T-cell (primary cell): Measurements from ENCODE around the gene ZNF423. TPM values are rescaled to one million over a fixed set of nuclear protein-coding genes. Genes with fewer than 3 reads are reported as not detected.

ENCODE experiments used
- ATAC-seq, 4 experiments: fragments of 200-7000 bp in 3 of 4; fragments of 150-1000 bp in 1 of 4; cut with Tn5 transposase; replicated peaks in 1 of 4; 1 replicate in 3 of 4; 2 replicates in 1 of 4; pipeline ENCODE4 v1.10.0; 2021; ENCODE audit warnings: moderate library complexity in 3 of 4, mild to moderate bottlenecking in 2 of 4, moderate number of reproducible peaks in 1 of 4
- CTCF ChIA-PET, 2 donors: fragments of 300-600 bp; sonication (Branson Sonifier 250); formaldehyde crosslinking; loops; one replicate each; lab custom pipeline; 2022; ENCODE audit warnings: antibody characterized with exemption in 2 of 2; lab: Charles Lee
- POLR2A ChIA-PET, 2 donors: fragments of 300-600 bp; sonication (Branson Sonifier 250); formaldehyde crosslinking; loops; one replicate each; lab custom pipeline; 2022; ENCODE audit warnings: antibody characterized with exemption in 2 of 2; lab: Charles Lee
- DNase-seq, 35 experiments: peaks; one replicate each; pipeline versions ENCODE4 v3.0.0 to v3.0.0-alpha.2; 2013 to 2023
- H3K27ac ChIP-seq: one replicate; pipeline ENCODE4 v1.5.1; 2013; ENCODE audit warnings: low read length
- H3K27me3 ChIP-seq, 2 experiments: replicated peaks in 1 of 2; 1 replicate in 1 of 2; 2 replicates in 1 of 2; pipeline versions ENCODE4 v1.6.1 to v1.7.0; 2013; ENCODE audit warnings: low read length in 1 of 2, mixed read lengths in 1 of 2; ENCODE audit not compliant: control insufficient read depth in 2 of 2, insufficient read depth in 2 of 2; ENCODE audit errors: extremely low read depth in 1 of 2
- H3K36me3 ChIP-seq, 2 donors: 1 replicate in 1 of 2; 2 replicates in 1 of 2; pipeline versions ENCODE4 v1.6.1 to v1.7.0; 2013; ENCODE audit warnings: low read length in 1 of 2; ENCODE audit not compliant: control insufficient read depth in 2 of 2, insufficient read depth in 1 of 2; ENCODE audit errors: extremely low read depth in 1 of 2
- H3K4me1 ChIP-seq, 2 experiments: 1 replicate in 1 of 2; 2 replicates in 1 of 2; pipeline versions ENCODE4 v1.6.1 to v1.7.0; 2013; ENCODE audit warnings: low read length in 2 of 2, mixed read lengths in 1 of 2; ENCODE audit not compliant: insufficient read depth in 2 of 2, control insufficient read depth in 1 of 2; ENCODE audit errors: extremely low read depth in 1 of 2
- H3K4me3 ChIP-seq, 2 donors: 1 replicate in 1 of 2; 2 replicates in 1 of 2; pipeline versions ENCODE4 v1.5.1 to v1.7.0; 2013; ENCODE audit warnings: mild to moderate bottlenecking in 2 of 2, low read length in 1 of 2, moderate library complexity in 1 of 2; ENCODE audit not compliant: control insufficient read depth in 1 of 2; ENCODE audit errors: extremely low read depth in 1 of 2
- H3K9me3 ChIP-seq: 2 replicates; pipeline ENCODE4 v1.7.0; 2013
- H3K27ac Mint-ChIP-seq, 2 donors: one replicate each; pipeline ENCODE4 v1.8.0; 2020 to 2021; ENCODE audit warnings: mild to moderate bottlenecking in 2 of 2, mixed read lengths in 2 of 2
- H3K27me3 Mint-ChIP-seq, 2 donors: one replicate each; pipeline ENCODE4 v1.8.0; 2021 to 2022; ENCODE audit warnings: mixed read lengths in 2 of 2
- H3K36me3 Mint-ChIP-seq: one replicate; pipeline ENCODE4 v1.8.0; 2021; ENCODE audit warnings: mixed read lengths
- H3K4me1 Mint-ChIP-seq, 3 donors: one replicate each; pipeline ENCODE4 v1.8.0; 2020 to 2022; ENCODE audit warnings: mixed read lengths in 3 of 3, mild to moderate bottlenecking in 1 of 3
- H3K4me3 Mint-ChIP-seq, 3 donors: one replicate each; pipeline ENCODE4 v1.8.0; 2020 to 2022; ENCODE audit warnings: mild to moderate bottlenecking in 3 of 3, mixed read lengths in 3 of 3, moderate library complexity in 3 of 3
- H3K9me3 Mint-ChIP-seq, 3 donors: one replicate each; pipeline ENCODE4 v1.8.0; 2020 to 2022; ENCODE audit warnings: mixed read lengths in 3 of 3
- WGBS: methylation state at CpG from one replicate; pipeline ENCODE4 v1.1.5; 2013; ENCODE audit warnings: missing lambda C conversion rate; ENCODE audit not compliant: insufficient coverage; 5-methylcytosine and 5-hydroxymethylcytosine counted together
- total RNA-seq, 35 experiments: library from RNA in 6 of 35; stranded (reverse) in 6 of 35; fragments of 120-200 nt in 1 of 35; gene quantifications; one replicate each; pipeline versions ENCODE4 v1.2.1 to v1.2.4 and lab custom pipeline; 2013 to 2026

Gene ZNF423
- total RNA-seq, 5 donors from 2014 or later (not counting 1 experiment from before 2014, with no cell fraction given), result 0.07 to 0.12 TPM; not detected in 3

GRCh38 chr16:49743658-49744057, 112.3 kb downstream of the ZNF423 start:
- Mint-ChIP-seq H3K27me3 (peaks cover 8 to 9% of the 10 kb centered on the region in 2 donors), H3K4me3 (no peak overlapping the region), H3K4me1 (no peaks in the 10 kb centered on the region), H3K9me3 (no peaks in the 10 kb centered on the region), H3K27ac (no peak overlapping the region), H3K36me3 (no peaks in the 10 kb centered on the region)
- CTCF ChIA-PET, result no interaction called here
- Histone ChIP-seq H3K4me3 (no peak overlapping the region), H3K27me3 (peaks cover 0 to 14% of the 10 kb centered on the region in 2 experiments), H3K36me3 (no peaks in the 10 kb centered on the region), H3K27ac (no peak overlapping the region), H3K9me3 (no peaks in the 10 kb centered on the region), H3K4me1 (no peaks in the 10 kb centered on the region)
- 82% methylated on average over 6 of the region's 10 CpGs for WGBS
- DNase-seq (no peak), ATAC-seq (no peak)
- POLR2A ChIA-PET, result no interaction called here

GRCh38 chr16:49743203-49743464, 112.8 kb downstream of the ZNF423 start:
- Mint-ChIP-seq H3K4me3 (no peak overlapping the region), H3K4me1 (no peaks in the 10 kb centered on the region), H3K27ac (no peak overlapping the region), H3K27me3 (peaks cover 8 to 9% of the 10 kb centered on the region in 2 donors), H3K36me3 (no peaks in the 10 kb centered on the region), H3K9me3 (no peaks in the 10 kb centered on the region)
- ChIA-PET POLR2A (no interaction called here), CTCF (no interaction called here)
- peaks cover 0 to 14% of the 10 kb centered on the region in 2 experiments for H3K27me3 ChIP-seq
- no peaks in the 10 kb centered on the region for H3K9me3 ChIP-seq
- ATAC-seq (no peak), DNase-seq (no peak)
- no peaks in the 10 kb centered on the region for H3K36me3 ChIP-seq
- H3K27ac ChIP-seq, result no peak overlapping the region
- WGBS, result 67% methylated on average over 2 of the region's 4 CpGs
- H3K4me1 ChIP-seq, result no peaks in the 10 kb centered on the region
- no peak overlapping the region for H3K4me3 ChIP-seq

GRCh38 chr16:49742428-49743202, 113.3 kb downstream of the ZNF423 start:
- no peak for DNase-seq
- Histone ChIP-seq H3K9me3 (no peaks in the 10 kb centered on the region), H3K4me3 (no peak overlapping the region), H3K36me3 (no peaks in the 10 kb centered on the region), H3K27ac (no peak overlapping the region), H3K4me1 (no peaks in the 10 kb centered on the region), H3K27me3 (peaks cover 0 to 14% of the 10 kb centered on the region in 2 experiments)
- H3K9me3 Mint-ChIP-seq, result no peaks in the 10 kb centered on the region
- H3K4me3 Mint-ChIP-seq, result no peak overlapping the region
- WGBS, result 88% methylated on average over 12 of the region's 19 CpGs
- peaks cover 8 to 9% of the 10 kb centered on the region in 2 donors for H3K27me3 Mint-ChIP-seq
- POLR2A ChIA-PET, result no interaction called here
- H3K27ac Mint-ChIP-seq, result no peak overlapping the region
- no peak for ATAC-seq
- no peaks in the 10 kb centered on the region for H3K4me1 Mint-ChIP-seq
- CTCF ChIA-PET, result no interaction called here
- H3K36me3 Mint-ChIP-seq, result no peaks in the 10 kb centered on the region

GRCh38 chr16:49740256-49740655, 115.7 kb downstream of the ZNF423 start:
- ATAC-seq (no peak), DNase-seq (no peak)
- Mint-ChIP-seq H3K4me1 (no peaks in the 10 kb centered on the region), H3K27ac (no peak overlapping the region), H3K4me3 (no peak overlapping the region), H3K36me3 (no peaks in the 10 kb centered on the region), H3K9me3 (no peaks in the 10 kb centered on the region), H3K27me3 (peaks cover 2% of the 10 kb centered on the region in 2 donors)
- Histone ChIP-seq H3K27ac (no peak overlapping the region), H3K9me3 (no peaks in the 10 kb centered on the region), H3K27me3 (peaks cover 0 to 11% of the 10 kb centered on the region in 2 experiments), H3K36me3 (no peaks in the 10 kb centered on the region), H3K4me1 (no peaks in the 10 kb centered on the region), H3K4me3 (no peak overlapping the region)
- CTCF ChIA-PET, result no interaction called here
- POLR2A ChIA-PET, result no interaction called here
- WGBS, result 65% methylated on average over 7 of the region's 7 CpGs

- Histone ChIP-seq H3K9me3 (no peaks in the 10 kb centered on the region), H3K27ac (no peak overlapping the region), H3K4me1 (no peaks in the 10 kb centered on the region), H3K36me3 (no peaks in the 10 kb centered on the region), H3K27me3 (peaks cover 0 to 8% of the 10 kb centered on the region in 2 experiments), H3K4me3 (no peak overlapping the region)
- peaks cover 0 to 2% of the 10 kb centered on the region in 2 donors for H3K27me3 Mint-ChIP-seq
- ChIA-PET CTCF (no interaction called here), POLR2A (interaction anchor here in 1 of 2 donors (0.6 kb wide), 1 partner anchor 419 kb away, joined by 3 read pairs; no protein-coding TSS in a partner anchor)
- H3K27ac Mint-ChIP-seq, result no peak overlapping the region
- H3K4me3 Mint-ChIP-seq, result no peak overlapping the region
- no peaks in the 10 kb centered on the region for H3K4me1 Mint-ChIP-seq
- WGBS, result 83% methylated on average over 1 of the region's 9 CpGs
- ATAC-seq, result no peak
- H3K9me3 Mint-ChIP-seq, result no peaks in the 10 kb centered on the region
- DNase-seq, result no peak
- H3K36me3 Mint-ChIP-seq, result no peaks in the 10 kb centered on the region
Measured at GRCh38 chr16:49739381-49739780, 116.5 kb downstream of the ZNF423 start.

- Mint-ChIP-seq H3K36me3 (no peaks in the 10 kb centered on the region), H3K4me1 (no peaks in the 10 kb centered on the region), H3K27me3 (peaks cover 0 to 2% of the 10 kb centered on the region in 2 donors), H3K9me3 (no peaks in the 10 kb centered on the region), H3K4me3 (no peak overlapping the region), H3K27ac (no peak overlapping the region)
- Histone ChIP-seq H3K4me3 (no peak overlapping the region), H3K27me3 (peaks cover 0 to 4% of the 10 kb centered on the region in 2 experiments), H3K9me3 (no peaks in the 10 kb centered on the region), H3K36me3 (no peaks in the 10 kb centered on the region), H3K4me1 (no peaks in the 10 kb centered on the region), H3K27ac (no peak overlapping the region)
- ATAC-seq, result no peak
- DNase-seq, result no peak
- 92% methylated on average over 2 of the region's 3 CpGs for WGBS
- ChIA-PET CTCF (no interaction called here), POLR2A (interaction anchor here in 1 of 2 donors (0.6 kb wide), 1 partner anchor 419 kb away, joined by 3 read pairs; no protein-coding TSS in a partner anchor)
Measured at GRCh38 chr16:49738832-49739231, 117.1 kb downstream of the ZNF423 start.
